ENCODE results near the gene HTR1E. TPM values are rescaled to one million over a fixed set of nuclear protein-coding genes. Genes with fewer than 3 reads are reported as not detected.
"Not testable (repeated sequence)": the region's sequence is repeated elsewhere in the genome, so short reads cannot be mapped to it uniquely, and the experiment has no call there.

Gene HTR1E
- polyA plus RNA-seq (ENCODE audit: low read depth in 6 of 6) = not detected

GRCh38 chr6:86937219-86938079 lies at the start of gene HTR1E:
HTR1E (plus strand) TSS chr6:86937528; CDS start chr6:87015335, 77,807 bp downstream.
- ATAC-seq (ENCODE audit: low read depth in 2 of 2) = peak in 1 of 2 donors; percentile 34
- Mint-ChIP-seq H3K4me1 (peaks cover 6 to 16% (median 15%) of the 10 kb centered on the region in 3 donors), H3K9me3 (peaks cover 0 to 4% (median 0%) of the 10 kb centered on the region in 7 donors), H3K4me3 (peak within 1 kb of the TSS in 7 of 8 donors; percentile 13 to 88 (median 69)), H3K27ac (peak within 1 kb of the TSS in 2 of 6 donors; percentile 71), H3K27me3 (peaks cover 56 to 77% (median 74%) of the 10 kb centered on the region in 3 donors), H3K36me3 (peaks cover 0 to 7% of the 10 kb centered on the region in 2 donors)
- no peak for DNase-seq

GRCh38 chr6:86888301-86888700 lies 49.0 kb upstream of the HTR1E start:
- peaks cover 0 to 4% of the 10 kb centered on the region in 2 donors for H3K36me3 Mint-ChIP-seq
- H3K4me3 Mint-ChIP-seq = no peak overlapping the region
- ATAC-seq (ENCODE audit: low read depth in 2 of 2) (no peak), DNase-seq (no peak)
- H3K4me1 Mint-ChIP-seq = no peaks in the 10 kb centered on the region
- peaks cover 0 to 14% (median 7%) of the 10 kb centered on the region in 3 donors for H3K27me3 Mint-ChIP-seq
- no peak overlapping the region for H3K27ac Mint-ChIP-seq
- H3K9me3 Mint-ChIP-seq = peaks cover 5 to 23% (median 10%) of the 10 kb centered on the region in 7 donors

- not testable (repeated sequence) for ATAC-seq (ENCODE audit: low read depth in 2 of 2); H3K4me1 Mint-ChIP-seq; H3K4me3 Mint-ChIP-seq; DNase-seq; H3K36me3 Mint-ChIP-seq; H3K27ac Mint-ChIP-seq; H3K27me3 Mint-ChIP-seq
- H3K9me3 Mint-ChIP-seq = peaks cover 4 to 11% (median 7%) of the 10 kb centered on the region in 7 donors
These were observed 40.1 kb upstream of the HTR1E start for GRCh38 chr6:86897265-86897664.

- Mint-ChIP-seq H3K27me3 (peaks cover 0 to 7% (median 0%) of the 10 kb centered on the region in 3 donors), H3K4me3 (no peak overlapping the region)
- ATAC-seq (ENCODE audit: low read depth in 2 of 2) = no peak
These were observed 23.5 kb upstream of the HTR1E start for GRCh38 chr6:86913795-86914194.

GRCh38 chr6:86916393-86916792 lies 20.9 kb upstream of the HTR1E start:
- Mint-ChIP-seq H3K27ac (no peak overlapping the region), H3K4me1 (no peaks in the 10 kb centered on the region), H3K27me3 (peaks cover 0 to 16% (median 0%) of the 10 kb centered on the region in 3 donors), H3K9me3 (peaks cover 0 to 1% (median 0%) of the 10 kb centered on the region in 7 donors), H3K36me3 (no peaks in the 10 kb centered on the region), H3K4me3 (no peak overlapping the region)
- no peak for DNase-seq
- no peak for ATAC-seq (ENCODE audit: low read depth in 2 of 2)

More at GRCh38 chr6:86913795-86914194, 23.5 kb upstream of the HTR1E start:
- no peak overlapping the region for H3K27ac Mint-ChIP-seq
- no peaks in the 10 kb centered on the region for H3K4me1 Mint-ChIP-seq
- DNase-seq = no peak
- no peaks in the 10 kb centered on the region for H3K36me3 Mint-ChIP-seq
- peaks cover 0 to 10% (median 7%) of the 10 kb centered on the region in 7 donors for H3K9me3 Mint-ChIP-seq

GRCh38 chr6:86927138-86927537 lies 10.2 kb upstream of the HTR1E start:
- H3K36me3 Mint-ChIP-seq; H3K27me3 Mint-ChIP-seq; H3K9me3 Mint-ChIP-seq; DNase-seq; H3K4me1 Mint-ChIP-seq; ATAC-seq (ENCODE audit: low read depth in 2 of 2); H3K27ac Mint-ChIP-seq; H3K4me3 Mint-ChIP-seq: not testable (repeated sequence)

- not testable (repeated sequence) for H3K36me3 Mint-ChIP-seq; H3K9me3 Mint-ChIP-seq; H3K27me3 Mint-ChIP-seq; ATAC-seq (ENCODE audit: low read depth in 2 of 2); DNase-seq; H3K4me1 Mint-ChIP-seq; H3K4me3 Mint-ChIP-seq
- peak overlapping the region in 1 of 6 donors; percentile 13 for H3K27ac Mint-ChIP-seq
These were observed 9.5 kb upstream of the HTR1E start for GRCh38 chr6:86927859-86928258.

GRCh38 chr6:86934365-86934764 lies 3.0 kb upstream of the HTR1E start:
- H3K27me3 Mint-ChIP-seq = peaks cover 43 to 56% (median 51%) of the 10 kb centered on the region in 3 donors
- H3K9me3 Mint-ChIP-seq = peaks cover 0 to 3% (median 0%) of the 10 kb centered on the region in 7 donors
- peaks cover 0 to 7% of the 10 kb centered on the region in 2 donors for H3K36me3 Mint-ChIP-seq
- DNase-seq (no peak), ATAC-seq (ENCODE audit: low read depth in 2 of 2) (no peak)
- H3K4me1 Mint-ChIP-seq = peaks cover 6 to 16% (median 15%) of the 10 kb centered on the region in 3 donors
- H3K27ac Mint-ChIP-seq = no peak overlapping the region
- H3K4me3 Mint-ChIP-seq = no peak overlapping the region

GRCh38 chr6:86936834-86937218 lies 502 bp upstream of the HTR1E start:
- H3K27ac Mint-ChIP-seq = peak overlapping the region in 1 of 6 donors; percentile 71
- H3K27me3 Mint-ChIP-seq = peaks cover 54 to 81% (median 74%) of the 10 kb centered on the region in 3 donors
- peaks cover 0 to 7% of the 10 kb centered on the region in 2 donors for H3K36me3 Mint-ChIP-seq
- ATAC-seq (ENCODE audit: low read depth in 2 of 2) = no peak
- DNase-seq = peak; percentile 0
- peak overlapping the region in 6 of 8 donors; percentile 28 to 88 (median 72) for H3K4me3 Mint-ChIP-seq
- peaks cover 6 to 16% (median 15%) of the 10 kb centered on the region in 3 donors for H3K4me1 Mint-ChIP-seq
- H3K9me3 Mint-ChIP-seq = peaks cover 0 to 4% (median 0%) of the 10 kb centered on the region in 7 donors

GRCh38 chr6:86938814-86939213 lies 1.5 kb downstream of the HTR1E start:
- Mint-ChIP-seq H3K27ac (no peak overlapping the region), H3K4me3 (peak overlapping the region in 2 of 8 donors; percentile 4 to 7), H3K4me1 (peaks cover 6 to 16% (median 15%) of the 10 kb centered on the region in 3 donors), H3K27me3 (peaks cover 49 to 81% (median 73%) of the 10 kb centered on the region in 3 donors), H3K36me3 (peaks cover 0 to 7% of the 10 kb centered on the region in 2 donors), H3K9me3 (peaks cover 0 to 4% (median 0%) of the 10 kb centered on the region in 7 donors)
- DNase-seq (no peak), ATAC-seq (ENCODE audit: low read depth in 2 of 2) (no peak)

GRCh38 chr6:86941461-86941860 lies 4.1 kb downstream of the HTR1E start:
- Mint-ChIP-seq H3K27me3 (peaks cover 34 to 58% (median 52%) of the 10 kb centered on the region in 3 donors), H3K4me1 (peaks cover 6 to 10% (median 8%) of the 10 kb centered on the region in 3 donors), H3K27ac (no peak overlapping the region), H3K4me3 (no peak overlapping the region), H3K36me3 (peaks cover 0 to 7% of the 10 kb centered on the region in 2 donors), H3K9me3 (peaks cover 0 to 4% (median 0%) of the 10 kb centered on the region in 7 donors)
- DNase-seq = no peak
- ATAC-seq (ENCODE audit: low read depth in 2 of 2) = no peak

- H3K4me1 Mint-ChIP-seq = no peaks in the 10 kb centered on the region
- ATAC-seq (ENCODE audit: low read depth in 2 of 2) (no peak), DNase-seq (no peak)
- no peaks in the 10 kb centered on the region for H3K36me3 Mint-ChIP-seq
- peaks cover 0 to 4% (median 0%) of the 10 kb centered on the region in 7 donors for H3K9me3 Mint-ChIP-seq
- no peak overlapping the region for H3K4me3 Mint-ChIP-seq
- H3K27me3 Mint-ChIP-seq = peaks cover 28 to 43% (median 37%) of the 10 kb centered on the region in 3 donors
- H3K27ac Mint-ChIP-seq = no peak overlapping the region
These were observed 5.6 kb downstream of the HTR1E start for GRCh38 chr6:86942769-86943516.

GRCh38 chr6:86943819-86944407 lies 6.6 kb downstream of the HTR1E start:
- peaks cover 22 to 40% (median 27%) of the 10 kb centered on the region in 3 donors for H3K27me3 Mint-ChIP-seq
- no peak for ATAC-seq (ENCODE audit: low read depth in 2 of 2)
- H3K9me3 Mint-ChIP-seq = peaks cover 0 to 4% (median 0%) of the 10 kb centered on the region in 7 donors
- no peaks in the 10 kb centered on the region for H3K4me1 Mint-ChIP-seq
- H3K4me3 Mint-ChIP-seq = no peak overlapping the region
- DNase-seq = no peak
- no peaks in the 10 kb centered on the region for H3K36me3 Mint-ChIP-seq
- H3K27ac Mint-ChIP-seq = no peak overlapping the region

Data from naive B cell (primary cell).